ENCODE results near the gene SECTM1.
A peak's percentile ranks its signal among the peaks of the same experiment; 100 is the strongest.
"Not testable (repeated sequence)": the region's sequence is repeated elsewhere in the genome, so short reads cannot be mapped to it uniquely, and the experiment has no call there.

Gene SECTM1

GRCh38 chr17:82367724-82368524 is 34.4 kb upstream of the SECTM1 start:
- DNase-seq: no peak

- no peak for DNase-seq
Observed at GRCh38 chr17:82366749-82367148, 33.2 kb upstream of the SECTM1 start.

- no peak for DNase-seq
Observed at GRCh38 chr17:82365606-82366295, 32.2 kb upstream of the SECTM1 start.

- no peak for DNase-seq
Observed at GRCh38 chr17:82361885-82362633, 28.5 kb upstream of the SECTM1 start.

- not testable (repeated sequence) for DNase-seq
Observed at GRCh38 chr17:82359451-82360074, 26.0 kb upstream of the SECTM1 start.

- no peak for DNase-seq
Observed at GRCh38 chr17:82358465-82359350, 25.1 kb upstream of the SECTM1 start, which contains the start of gene TEX19. Gene TEX19, plus strand, starts transcription at chr17:82359247. Its CDS starts 2,904 bp downstream, at chr17:82362151.

GRCh38 chr17:82357394-82357793 is 23.8 kb upstream of the SECTM1 start:
- DNase-seq: no peak

- no peak for DNase-seq
Observed at GRCh38 chr17:82356845-82357355, 23.3 kb upstream of the SECTM1 start.

- DNase-seq: no peak
Observed at GRCh38 chr17:82355770-82356427, 22.3 kb upstream of the SECTM1 start.

- DNase-seq: no peak
Observed at GRCh38 chr17:82354804-82355308, 21.3 kb upstream of the SECTM1 start.

GRCh38 chr17:82353484-82353883 is 19.9 kb upstream of the SECTM1 start:
- DNase-seq: no peak

GRCh38 chr17:82351713-82352488 is 18.3 kb upstream of the SECTM1 start:
- peak in 1 of 2 experiments; percentile 50 for DNase-seq

GRCh38 chr17:82351254-82351712 is 17.7 kb upstream of the SECTM1 start:
- DNase-seq: no peak

GRCh38 chr17:82350182-82351030 is 16.8 kb upstream of the SECTM1 start:
- no peak for DNase-seq

- DNase-seq: no peak
Observed at GRCh38 chr17:82349287-82349701, 15.7 kb upstream of the SECTM1 start.

GRCh38 chr17:82348866-82349265 is 15.3 kb upstream of the SECTM1 start:
- DNase-seq: no peak

GRCh38 chr17:82348434-82348833 is 14.9 kb upstream of the SECTM1 start:
- no peak for DNase-seq

- not testable (repeated sequence) for DNase-seq
Observed at GRCh38 chr17:82347994-82348393, 14.4 kb upstream of the SECTM1 start.
